ENCODE data around the gene ADGRB3. TPM values are rescaled to one million over a fixed set of nuclear protein-coding genes. Genes with fewer than 3 reads are reported as not detected.

ADGRB3 gene
- total and polyA plus RNA-seq, 4 donors = 26.9 to 99.7 (median 60.2) TPM

DNA sequence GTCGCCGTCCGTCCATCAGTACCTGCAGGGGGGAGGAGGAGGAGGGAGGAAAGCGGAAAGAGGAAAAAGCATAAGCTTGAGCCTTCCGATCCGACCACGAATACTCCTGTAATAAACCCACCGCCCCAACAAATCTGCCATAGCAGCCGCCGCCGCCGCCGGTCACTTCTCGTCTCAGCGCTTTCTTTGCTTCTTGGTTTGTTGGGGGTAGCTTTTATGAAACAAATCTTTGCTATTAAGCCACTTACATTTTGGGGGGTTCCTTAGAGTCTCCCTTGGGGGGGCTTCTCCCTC is 277 bp downstream of the ADGRB3 start:
- peaks cover 10% of the 10 kb centered on the region for H3K4me1 ChIP-seq (ENCODE audit: control insufficient read depth, insufficient read depth, low read length)
- peak overlapping the region; percentile 96 for H3K27ac ChIP-seq (ENCODE audit: low read depth, low read length)
- DNase-seq (ENCODE audit: low read depth in 4 of 6, low spot score in 6 of 6) = no peak
- no peaks in the 10 kb centered on the region for H3K36me3 ChIP-seq (ENCODE audit: control insufficient read depth, insufficient read depth, low read length)
- H3K9me3 ChIP-seq (ENCODE audit: control insufficient read depth, insufficient read depth, low read length) = no peaks in the 10 kb centered on the region
- WGBS (ENCODE audit: insufficient coverage) = no CpG with 5 or more reads among the region's 15 CpGs
- H3K27me3 ChIP-seq (ENCODE audit: control insufficient read depth, insufficient read depth, low read length) = peaks cover 2% of the 10 kb centered on the region
- peak overlapping the region; percentile 93 for H3K4me3 ChIP-seq (ENCODE audit: low read depth, low read length)

DNA sequence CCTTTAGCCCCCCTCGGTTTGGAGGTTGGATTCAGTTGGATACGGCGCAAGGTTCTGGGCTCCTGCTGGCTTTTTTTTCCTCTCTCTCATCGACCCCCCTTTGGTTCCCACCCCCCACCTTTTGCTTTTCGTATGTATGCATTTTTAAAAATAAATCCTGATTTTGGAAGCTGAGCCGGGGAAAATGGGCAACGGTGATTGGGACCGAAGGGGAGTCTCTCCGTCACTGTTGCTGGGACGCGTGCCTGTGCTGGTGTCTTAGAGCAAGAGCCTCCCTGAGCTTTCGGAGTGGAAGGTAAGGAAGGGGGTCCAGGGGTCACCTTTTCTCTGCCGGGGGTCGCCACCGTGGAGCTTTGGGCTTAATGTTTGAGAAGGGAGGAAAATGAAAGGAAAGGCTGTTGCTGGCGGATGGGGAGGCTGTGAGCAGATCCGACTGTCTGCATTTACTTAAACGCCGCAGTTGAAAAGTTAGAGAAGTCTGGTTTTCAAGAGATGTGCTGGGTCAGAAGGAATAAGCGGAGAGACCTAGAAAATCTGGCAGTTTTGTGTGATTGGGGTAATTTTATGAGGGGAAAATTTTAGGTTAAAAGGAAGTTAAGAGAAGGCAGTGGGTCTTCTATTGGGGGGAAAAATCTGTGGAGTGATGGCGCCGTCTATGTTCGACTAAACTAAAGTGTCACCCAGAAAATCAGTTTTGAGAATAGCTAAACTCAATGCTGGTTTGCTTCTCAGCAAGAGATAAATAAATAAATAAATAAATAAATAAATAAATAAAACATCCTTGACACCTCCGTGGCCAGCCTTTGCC is 828 bp downstream of the ADGRB3 start:
- H3K27me3 ChIP-seq (ENCODE audit: control insufficient read depth, insufficient read depth, low read length) = peaks cover 2% of the 10 kb centered on the region
- no peaks in the 10 kb centered on the region for H3K9me3 ChIP-seq (ENCODE audit: control insufficient read depth, insufficient read depth, low read length)
- 0% methylated on average over 15 of the region's 24 CpGs for WGBS (ENCODE audit: insufficient coverage)
- H3K27ac ChIP-seq (ENCODE audit: low read depth, low read length) = peak overlapping the region; percentile 96
- peaks cover 10% of the 10 kb centered on the region for H3K4me1 ChIP-seq (ENCODE audit: control insufficient read depth, insufficient read depth, low read length)
- H3K36me3 ChIP-seq (ENCODE audit: control insufficient read depth, insufficient read depth, low read length) = no peaks in the 10 kb centered on the region
- peak overlapping the region; percentile 93 for H3K4me3 ChIP-seq (ENCODE audit: low read depth, low read length)
- DNase-seq (ENCODE audit: low read depth in 4 of 6, low spot score in 6 of 6) = peak in 3 of 6 donors; percentile 60 to 94 (median 84)

DNA sequence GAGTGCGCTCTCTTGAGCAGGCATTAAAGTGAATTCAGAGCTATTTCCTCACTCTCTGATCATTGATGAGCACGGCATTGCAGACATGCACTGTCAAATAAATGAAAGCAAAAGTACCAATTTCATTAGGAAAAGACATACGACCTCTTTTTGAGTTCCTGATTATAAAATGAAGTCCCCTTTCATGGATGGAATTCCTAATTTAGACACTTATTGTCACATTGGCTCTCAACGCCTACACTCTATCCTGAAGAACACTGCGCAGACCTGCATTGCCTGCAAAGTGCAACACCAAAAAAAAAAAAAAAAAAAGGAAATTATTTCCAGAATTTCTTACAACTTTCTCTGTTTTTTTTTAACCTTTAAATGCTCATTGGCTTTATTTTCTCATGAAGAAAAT is 1.6 kb downstream of the ADGRB3 start:
- WGBS (ENCODE audit: insufficient coverage) = 0% methylated on average over 1 of the region's 5 CpGs
- Histone ChIP-seq H3K4me1 (ENCODE audit: control insufficient read depth, insufficient read depth, low read length) (peaks cover 10% of the 10 kb centered on the region), H3K9me3 (ENCODE audit: control insufficient read depth, insufficient read depth, low read length) (no peaks in the 10 kb centered on the region), H3K27ac (ENCODE audit: low read depth, low read length) (peak overlapping the region; percentile 96), H3K36me3 (ENCODE audit: control insufficient read depth, insufficient read depth, low read length) (no peaks in the 10 kb centered on the region), H3K27me3 (ENCODE audit: control insufficient read depth, insufficient read depth, low read length) (peaks cover 2% of the 10 kb centered on the region), H3K4me3 (ENCODE audit: low read depth, low read length) (peak overlapping the region; percentile 93)
- peak in 2 of 6 donors; percentile 48 to 76 for DNase-seq (ENCODE audit: low read depth in 4 of 6, low spot score in 6 of 6)

DNA sequence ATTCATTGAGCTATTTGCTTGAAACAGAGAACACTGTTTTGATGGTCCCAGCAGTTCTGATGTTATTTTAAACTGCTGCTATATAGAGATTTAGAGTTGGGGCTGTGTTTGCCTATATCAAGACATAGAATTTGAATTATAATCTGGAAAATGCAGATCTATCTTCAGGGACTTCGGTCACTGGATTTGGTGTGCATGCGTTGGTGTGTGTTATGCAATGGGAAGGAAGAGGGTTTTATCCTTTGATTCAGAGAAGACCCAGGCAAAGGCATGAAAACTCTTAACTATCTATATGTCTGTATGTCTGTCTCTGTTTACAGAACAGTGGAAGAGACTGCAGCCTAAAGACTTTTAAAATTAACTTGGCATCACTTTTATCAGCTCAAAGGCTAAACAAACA is 2.0 kb downstream of the ADGRB3 start:
- H3K27ac ChIP-seq (ENCODE audit: low read depth, low read length) = peak overlapping the region; percentile 96
- no peaks in the 10 kb centered on the region for H3K9me3 ChIP-seq (ENCODE audit: control insufficient read depth, insufficient read depth, low read length)
- H3K36me3 ChIP-seq (ENCODE audit: control insufficient read depth, insufficient read depth, low read length) = no peaks in the 10 kb centered on the region
- H3K4me1 ChIP-seq (ENCODE audit: control insufficient read depth, insufficient read depth, low read length) = peaks cover 10% of the 10 kb centered on the region
- H3K27me3 ChIP-seq (ENCODE audit: control insufficient read depth, insufficient read depth, low read length) = peaks cover 2% of the 10 kb centered on the region
- peak in 2 of 6 donors; percentile 49 to 60 for DNase-seq (ENCODE audit: low read depth in 4 of 6, low spot score in 6 of 6)
- 17% methylated on average over 1 of the region's 2 CpGs for WGBS (ENCODE audit: insufficient coverage)
- peak overlapping the region; percentile 93 for H3K4me3 ChIP-seq (ENCODE audit: low read depth, low read length)

DNA sequence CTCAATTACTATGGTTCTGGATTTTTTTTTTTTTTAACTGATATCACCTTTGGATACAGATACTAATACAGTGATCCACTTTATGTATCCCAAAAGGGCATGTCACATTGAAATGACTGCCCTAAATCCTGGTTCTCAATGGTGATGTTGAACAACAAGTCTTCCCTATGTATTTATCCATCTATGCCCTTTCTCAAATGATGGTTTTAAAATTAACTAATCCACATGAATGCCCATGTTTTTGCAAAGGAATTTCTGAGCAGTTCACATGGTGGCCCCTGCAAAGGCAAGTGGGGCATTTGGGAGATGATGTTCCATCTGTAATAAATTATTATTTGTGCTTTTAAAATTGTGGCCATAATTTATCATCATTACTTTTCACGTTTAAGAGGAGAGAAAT is 2.7 kb downstream of the ADGRB3 start:
- no CpG with 5 or more reads among the region's 1 CpG for WGBS (ENCODE audit: insufficient coverage)
- H3K9me3 ChIP-seq (ENCODE audit: control insufficient read depth, insufficient read depth, low read length) = no peaks in the 10 kb centered on the region
- peak in 2 of 6 donors; percentile 27 to 49 for DNase-seq (ENCODE audit: low read depth in 4 of 6, low spot score in 6 of 6)
- H3K36me3 ChIP-seq (ENCODE audit: control insufficient read depth, insufficient read depth, low read length) = no peaks in the 10 kb centered on the region
- no peaks in the 10 kb centered on the region for H3K27me3 ChIP-seq (ENCODE audit: control insufficient read depth, insufficient read depth, low read length)
- peak overlapping the region; percentile 93 for H3K4me3 ChIP-seq (ENCODE audit: low read depth, low read length)
- H3K4me1 ChIP-seq (ENCODE audit: control insufficient read depth, insufficient read depth, low read length) = peaks cover 10% of the 10 kb centered on the region
- H3K27ac ChIP-seq (ENCODE audit: low read depth, low read length) = peak overlapping the region; percentile 96

DNA sequence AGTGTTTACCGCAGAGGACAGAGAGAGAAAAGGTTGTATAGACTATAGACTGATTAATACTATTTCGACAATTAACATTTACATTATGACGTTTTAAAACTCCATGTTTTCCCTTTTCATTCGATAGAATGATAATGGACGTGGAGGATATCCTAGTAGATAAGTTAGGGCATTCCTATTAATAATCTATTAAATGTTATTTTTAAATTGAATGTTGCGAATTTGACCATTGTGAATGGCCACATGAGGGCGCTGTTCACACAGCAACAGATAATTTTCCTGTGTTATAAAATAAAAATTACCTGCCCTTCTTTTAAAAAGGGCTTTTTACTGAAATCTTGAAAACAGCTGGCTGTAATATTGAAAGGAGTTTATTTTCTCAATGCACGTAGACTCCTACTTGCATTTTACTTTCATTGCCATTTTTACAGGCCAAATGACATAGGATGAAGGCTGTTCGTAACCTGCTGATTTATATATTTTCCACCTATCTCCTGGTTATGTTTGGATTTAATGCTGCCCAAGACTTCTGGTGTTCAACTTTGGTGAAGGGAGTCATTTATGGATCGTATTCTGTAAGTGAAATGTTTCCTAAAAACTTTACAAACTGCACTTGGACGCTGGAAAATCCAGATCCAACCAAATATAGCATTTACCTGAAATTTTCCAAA is 3.3 kb downstream of the ADGRB3 start:
- H3K4me1 ChIP-seq (ENCODE audit: control insufficient read depth, insufficient read depth, low read length) = peaks cover 10% of the 10 kb centered on the region
- no CpG with 5 or more reads among the region's 11 CpGs for WGBS (ENCODE audit: insufficient coverage)
- H3K9me3 ChIP-seq (ENCODE audit: control insufficient read depth, insufficient read depth, low read length) = no peaks in the 10 kb centered on the region
- peak overlapping the region; percentile 93 for H3K4me3 ChIP-seq (ENCODE audit: low read depth, low read length)
- H3K27me3 ChIP-seq (ENCODE audit: control insufficient read depth, insufficient read depth, low read length) = no peaks in the 10 kb centered on the region
- peak in 3 of 6 donors; percentile 64 to 89 (median 78) for DNase-seq (ENCODE audit: low read depth in 4 of 6, low spot score in 6 of 6)
- no peaks in the 10 kb centered on the region for H3K36me3 ChIP-seq (ENCODE audit: control insufficient read depth, insufficient read depth, low read length)
- peak overlapping the region; percentile 96 for H3K27ac ChIP-seq (ENCODE audit: low read depth, low read length)

DNA sequence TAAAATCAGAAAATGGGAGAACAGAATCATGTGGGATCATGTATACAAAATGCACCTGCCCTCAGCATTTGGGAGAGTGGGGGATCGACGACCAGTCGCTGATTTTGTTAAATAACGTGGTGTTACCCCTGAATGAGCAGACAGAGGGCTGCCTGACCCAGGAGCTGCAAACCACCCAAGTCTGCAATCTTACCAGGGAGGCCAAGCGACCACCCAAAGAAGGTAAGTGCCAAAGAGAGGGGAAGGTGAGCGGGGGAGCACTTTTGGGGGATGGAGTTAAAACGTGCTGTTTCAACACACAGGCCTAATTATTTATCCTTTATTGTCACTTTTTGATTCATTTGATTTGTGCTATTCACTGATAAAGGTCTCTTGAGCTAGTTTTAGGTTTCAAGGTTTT is 4.1 kb downstream of the ADGRB3 start:
- H3K4me3 ChIP-seq (ENCODE audit: low read depth, low read length) = peak overlapping the region; percentile 39

DNA sequence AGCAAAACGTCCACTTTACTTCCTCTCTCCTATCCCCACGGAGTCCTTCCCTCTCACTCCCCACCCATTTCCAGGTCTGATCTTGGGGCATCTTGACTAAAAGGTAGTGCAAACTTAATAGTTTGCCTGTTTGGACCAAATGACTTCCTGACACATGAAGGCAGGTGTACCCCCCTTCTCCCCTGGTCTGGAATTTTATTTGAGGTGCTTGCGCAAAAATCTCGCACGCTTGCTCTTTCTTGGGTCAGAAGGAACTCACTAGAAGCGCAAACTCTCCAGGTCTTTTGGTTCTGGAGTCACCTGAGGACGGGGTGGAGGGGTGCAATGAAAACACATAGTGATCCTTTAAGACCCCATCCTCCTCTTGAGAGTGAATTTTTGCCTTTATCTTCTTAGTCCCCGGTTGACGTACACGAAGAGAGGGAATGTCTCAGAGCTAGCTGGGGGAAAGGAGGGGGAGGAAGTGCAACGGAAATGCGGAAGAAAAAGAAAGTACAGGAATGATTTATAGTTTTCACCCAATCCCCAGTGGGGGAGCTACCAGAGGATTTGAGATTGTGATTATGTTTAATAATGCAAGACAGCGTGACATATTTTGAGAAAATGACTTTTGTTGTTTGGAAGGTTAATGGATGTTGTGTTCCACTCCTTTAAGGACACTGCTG is 4.9 kb downstream of the ADGRB3 start:
- Histone ChIP-seq H3K36me3 (ENCODE audit: control insufficient read depth, insufficient read depth, low read length) (no peaks in the 10 kb centered on the region), H3K4me1 (ENCODE audit: control insufficient read depth, insufficient read depth, low read length) (peaks cover 13% of the 10 kb centered on the region), H3K27me3 (ENCODE audit: control insufficient read depth, insufficient read depth, low read length) (no peaks in the 10 kb centered on the region), H3K27ac (ENCODE audit: low read depth, low read length) (peak overlapping the region; percentile 85), H3K9me3 (ENCODE audit: control insufficient read depth, insufficient read depth, low read length) (no peaks in the 10 kb centered on the region), H3K4me3 (ENCODE audit: low read depth, low read length) (peak overlapping the region; percentile 39)
- WGBS (ENCODE audit: insufficient coverage) = 12% methylated on average over 6 of the region's 13 CpGs
- peak in 1 of 6 donors; percentile 48 for DNase-seq (ENCODE audit: low read depth in 4 of 6, low spot score in 6 of 6)

More for the DNA sequence above, 4.1 kb downstream of the ADGRB3 start:
- Histone ChIP-seq H3K27me3 (ENCODE audit: control insufficient read depth, insufficient read depth, low read length) (no peaks in the 10 kb centered on the region), H3K9me3 (ENCODE audit: control insufficient read depth, insufficient read depth, low read length) (no peaks in the 10 kb centered on the region), H3K27ac (ENCODE audit: low read depth, low read length) (peak overlapping the region; percentile 49), H3K4me1 (ENCODE audit: control insufficient read depth, insufficient read depth, low read length) (peaks cover 13% of the 10 kb centered on the region), H3K36me3 (ENCODE audit: control insufficient read depth, insufficient read depth, low read length) (no peaks in the 10 kb centered on the region)
- DNase-seq (ENCODE audit: low read depth in 4 of 6, low spot score in 6 of 6) = no peak
- 12% methylated on average over 4 of the region's 7 CpGs for WGBS (ENCODE audit: insufficient coverage)

DNA sequence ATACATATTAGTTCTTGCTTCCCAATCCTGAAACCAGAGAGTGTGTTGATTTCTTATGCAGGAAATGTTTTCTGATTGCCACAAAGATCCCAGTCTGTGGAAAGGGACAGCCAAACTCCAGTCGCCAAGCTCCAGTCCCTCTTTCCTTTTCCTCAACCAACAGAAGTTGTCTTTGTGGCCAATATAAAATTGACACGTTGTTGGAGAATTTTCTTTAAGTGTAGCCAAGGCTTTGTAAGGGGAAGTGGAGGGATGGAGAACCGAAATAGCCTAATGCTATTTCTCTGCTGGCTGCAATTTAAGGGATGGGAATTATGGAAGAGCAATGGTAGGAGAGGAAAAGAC is 5.4 kb downstream of the ADGRB3 start:
- WGBS (ENCODE audit: insufficient coverage) = 4% methylated on average over 2 of the region's 3 CpGs
- H3K9me3 ChIP-seq (ENCODE audit: control insufficient read depth, insufficient read depth, low read length) = no peaks in the 10 kb centered on the region
- H3K4me3 ChIP-seq (ENCODE audit: low read depth, low read length) = peak overlapping the region; percentile 39
- no peaks in the 10 kb centered on the region for H3K27me3 ChIP-seq (ENCODE audit: control insufficient read depth, insufficient read depth, low read length)
- H3K36me3 ChIP-seq (ENCODE audit: control insufficient read depth, insufficient read depth, low read length) = no peaks in the 10 kb centered on the region
- H3K4me1 ChIP-seq (ENCODE audit: control insufficient read depth, insufficient read depth, low read length) = peaks cover 13% of the 10 kb centered on the region
- DNase-seq (ENCODE audit: low read depth in 4 of 6, low spot score in 6 of 6) = peak in 1 of 6 donors; percentile 54
- H3K27ac ChIP-seq (ENCODE audit: low read depth, low read length) = peak overlapping the region; percentile 85
